ENCODE measurements around the gene SERINC5. TPM values are rescaled to one million over a fixed set of nuclear protein-coding genes. Genes with fewer than 3 reads are reported as not detected.

The SERINC5 gene
- total RNA-seq, 1 experiment from 2014 or later, result 52.3 TPM

DNA sequence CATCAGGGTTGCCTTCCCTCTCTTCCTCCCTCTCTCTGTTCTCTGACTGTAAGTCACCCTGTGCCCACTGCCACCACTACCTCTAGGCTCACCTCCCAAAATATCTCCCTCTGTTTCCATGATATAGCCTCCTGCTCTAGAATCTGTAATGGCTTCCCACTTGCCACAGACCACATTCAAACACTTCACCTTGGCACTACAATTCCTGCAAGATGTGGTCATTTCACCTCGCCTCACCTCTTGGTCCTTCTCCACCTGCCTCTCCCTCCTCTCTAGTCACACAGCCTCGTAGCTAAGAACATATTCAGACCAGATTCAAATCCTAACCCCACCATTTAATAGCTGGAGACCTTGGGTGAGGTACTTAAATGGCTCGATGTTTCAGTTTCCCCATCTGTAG lies 56.9 kb downstream of the SERINC5 start:
- H4K20me1 ChIP-seq (ENCODE audit: control insufficient read depth, insufficient read depth, insufficient read length), result no peaks in the 10 kb centered on the region
- DNase-seq, result no peak
- Mint-ChIP-seq H3K4me3 (no peak overlapping the region), H3K9me3 (no peaks in the 10 kb centered on the region), H3K27ac (peak overlapping the region; percentile 12 to 88 (median 21); a peak in 6 of 7 replicates), H3K36me3 (ENCODE audit: insufficient read depth in 1 of 3, low read depth in 3 of 3) (peaks cover 23 to 44% (median 30%) of the 10 kb centered on the region in 3 experiments; a peak in 6 of 7 replicates), H3K27me3 (ENCODE audit: low read depth) (no peaks in the 10 kb centered on the region), H3K4me1 (peaks cover 17 to 30% of the 10 kb centered on the region in 2 experiments)
- H2BK20ac ChIP-seq (ENCODE audit: low read depth, low read length, poor library complexity, severe bottlenecking), result no peak overlapping the region
- H3K9ac ChIP-seq (ENCODE audit: extremely low read depth, insufficient read length, low read length), result no peak overlapping the region
- H2BK12ac ChIP-seq (ENCODE audit: insufficient read length, low read depth, low read length), result no peak overlapping the region
- peaks cover 12% of the 10 kb centered on the region; the same call in 1 of the 2 replicates for H3K79me2 ChIP-seq (ENCODE audit: insufficient read depth, low read length)
- no peak overlapping the region for H3K27ac ChIP-seq (ENCODE audit: insufficient read length, low read depth, low read length)
- no peaks in the 10 kb centered on the region for H3K23me2 ChIP-seq (ENCODE audit: insufficient read length, low read depth, low read length, poor library complexity, severe bottlenecking)
- no peak overlapping the region for H4K8ac ChIP-seq (replicated peaks; ENCODE audit: insufficient read length, low read depth, low read length)
- no peak overlapping the region for H2AFZ ChIP-seq (ENCODE audit: low read length)
- no peak overlapping the region for H3K4me2 ChIP-seq (ENCODE audit: insufficient read depth, insufficient read length, low read length)
- peaks cover 8% of the 10 kb centered on the region; the same call in 1 of the 2 replicates for H3K4me1 ChIP-seq (ENCODE audit: insufficient read depth, low read length)
- WGBS (ENCODE audit: extremely low coverage, insufficient read length, low lambda C conversion rate), result no CpG with 5 or more reads among the region's 3 CpGs
- H2AK5ac ChIP-seq (ENCODE audit: insufficient read length, low read length), result no peak overlapping the region
- no peak overlapping the region for H3T11ph ChIP-seq (ENCODE audit: low read length)
- peaks cover 3% of the 10 kb centered on the region for H3K79me1 ChIP-seq (ENCODE audit: insufficient read depth, low read depth, low read length, poor library complexity, severe bottlenecking)
- no peak overlapping the region for H4K5ac ChIP-seq (ENCODE audit: insufficient read length, low read depth, low read length)
- H3K9me3 ChIP-seq (ENCODE audit: control insufficient read depth, low read depth, low read length), result no peaks in the 10 kb centered on the region
- no peak overlapping the region for H4K91ac ChIP-seq (ENCODE audit: insufficient read length, low read depth, low read length)
- no peak overlapping the region for H3K18ac ChIP-seq (ENCODE audit: insufficient read length, low read depth, low read length)
- no peak overlapping the region for H3K14ac ChIP-seq (ENCODE audit: insufficient read depth, low read length)
- no peaks in the 10 kb centered on the region for H3K27me3 ChIP-seq (ENCODE audit: insufficient read depth, low read length)
- H3K4ac ChIP-seq (ENCODE audit: low read depth, low read length), result no peak overlapping the region
- TF ChIP-seq, protein P1, sequence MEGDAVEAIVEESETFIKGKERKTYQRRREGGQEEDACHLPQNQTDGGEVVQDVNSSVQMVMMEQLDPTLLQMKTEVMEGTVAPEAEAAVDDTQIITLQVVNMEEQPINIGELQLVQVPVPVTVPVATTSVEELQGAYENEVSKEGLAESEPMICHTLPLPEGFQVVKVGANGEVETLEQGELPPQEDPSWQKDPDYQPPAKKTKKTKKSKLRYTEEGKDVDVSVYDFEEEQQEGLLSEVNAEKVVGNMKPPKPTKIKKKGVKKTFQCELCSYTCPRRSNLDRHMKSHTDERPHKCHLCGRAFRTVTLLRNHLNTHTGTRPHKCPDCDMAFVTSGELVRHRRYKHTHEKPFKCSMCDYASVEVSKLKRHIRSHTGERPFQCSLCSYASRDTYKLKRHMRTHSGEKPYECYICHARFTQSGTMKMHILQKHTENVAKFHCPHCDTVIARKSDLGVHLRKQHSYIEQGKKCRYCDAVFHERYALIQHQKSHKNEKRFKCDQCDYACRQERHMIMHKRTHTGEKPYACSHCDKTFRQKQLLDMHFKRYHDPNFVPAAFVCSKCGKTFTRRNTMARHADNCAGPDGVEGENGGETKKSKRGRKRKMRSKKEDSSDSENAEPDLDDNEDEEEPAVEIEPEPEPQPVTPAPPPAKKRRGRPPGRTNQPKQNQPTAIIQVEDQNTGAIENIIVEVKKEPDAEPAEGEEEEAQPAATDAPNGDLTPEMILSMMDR (conservative IDR thresholded peaks at IDR 0.05), result no peak
- H3K23ac ChIP-seq (ENCODE audit: insufficient read length, low read depth, low read length), result no peak overlapping the region
- no peak overlapping the region for H2BK120ac ChIP-seq (ENCODE audit: low read depth, low read length, poor library complexity, severe bottlenecking)
- no peak overlapping the region for H2BK5ac ChIP-seq (ENCODE audit: insufficient read length, low read length)
- no peak overlapping the region for H3K56ac ChIP-seq (ENCODE audit: insufficient read length, low read depth, low read length)
- H2BK15ac ChIP-seq (ENCODE audit: low read depth, low read length), result no peak overlapping the region

All from H9 (cell line).